NCI-H1436 treated with DMSO at 0.1 percent for 48 hours (cell line): ENCODE results near the gene RBL1.
"Not testable (repeated sequence)": the region's sequence is repeated elsewhere in the genome, so short reads cannot be mapped to it uniquely, and the experiment has no call there.

Experiments
- DNase-seq: peaks from one replicate; lab custom pipeline; 2025; lab: John Stamatoyannopoulos, UW

RBL1 gene

DNA sequence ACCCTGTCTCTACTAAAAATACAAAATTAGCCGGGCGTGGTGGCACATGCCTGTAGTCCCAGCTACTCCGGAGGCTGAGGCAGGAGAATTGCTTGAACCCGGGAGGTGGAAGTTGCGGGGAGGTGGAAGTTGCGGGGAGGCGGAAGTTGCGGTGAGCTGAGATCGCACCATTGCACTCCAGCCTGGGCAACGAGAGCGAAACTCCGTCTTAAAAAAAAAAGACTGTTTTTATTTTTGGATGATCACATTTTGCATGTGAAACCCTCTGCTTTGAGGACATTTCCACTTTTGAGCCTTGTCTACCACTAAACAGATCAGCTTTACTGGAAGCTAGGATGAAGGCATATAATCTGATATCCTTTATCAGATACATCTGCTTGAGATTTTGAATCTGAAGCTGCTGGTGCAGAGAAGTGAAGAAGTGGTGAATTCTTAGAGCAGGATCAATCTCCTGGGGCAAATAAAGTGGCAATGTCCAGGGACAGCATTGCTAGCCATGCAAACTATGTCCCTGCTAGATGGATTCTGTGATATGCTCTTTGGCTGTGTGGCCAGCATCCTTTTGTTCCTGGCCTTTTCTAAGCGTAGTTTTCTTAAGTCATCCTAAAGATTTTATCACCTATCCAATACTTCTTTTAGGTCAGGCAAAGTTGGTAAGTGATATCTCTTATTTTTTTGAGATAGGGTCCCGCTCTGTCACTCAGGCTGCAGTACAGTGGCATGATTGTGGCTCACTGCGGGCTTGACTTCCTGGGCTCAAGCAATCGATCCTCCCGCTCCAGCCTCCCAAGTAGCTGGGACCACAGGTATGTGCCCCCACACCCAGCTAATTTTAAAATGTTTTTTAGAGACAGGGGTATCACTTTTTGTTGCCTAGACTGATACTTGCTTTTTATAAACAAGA is 23.3 kb downstream of the RBL1 start:
- DNase-seq: no peak

GRCh38 chr20:37071481-37071911 is 24.3 kb downstream of the RBL1 start:
- no peak for DNase-seq

- DNase-seq: not testable (repeated sequence)
These were observed 26.2 kb downstream of the RBL1 start for GRCh38 chr20:37069563-37069962.

DNA sequence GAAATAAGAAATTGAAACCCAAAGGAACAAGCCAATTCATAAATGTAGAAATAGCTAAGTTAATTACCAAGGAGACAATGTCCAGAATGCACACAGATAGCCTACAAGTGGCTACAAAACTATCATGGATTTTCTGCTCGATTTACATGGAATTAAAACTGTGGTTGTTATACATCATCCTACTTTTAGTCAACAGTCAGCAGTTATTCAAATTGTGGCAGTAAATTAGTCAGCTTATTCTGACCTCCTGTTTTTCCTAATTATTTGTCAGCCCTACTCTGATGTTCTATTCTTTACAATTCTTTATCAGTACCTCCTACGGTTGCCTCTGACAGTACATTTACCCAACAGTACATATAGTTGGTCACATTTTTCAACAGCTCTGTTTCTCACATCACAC is 29.6 kb downstream of the RBL1 start:
- DNase-seq: no peak

- DNase-seq: no peak
These were observed 40.5 kb downstream of the RBL1 start for GRCh38 chr20:37055276-37055675.

DNA sequence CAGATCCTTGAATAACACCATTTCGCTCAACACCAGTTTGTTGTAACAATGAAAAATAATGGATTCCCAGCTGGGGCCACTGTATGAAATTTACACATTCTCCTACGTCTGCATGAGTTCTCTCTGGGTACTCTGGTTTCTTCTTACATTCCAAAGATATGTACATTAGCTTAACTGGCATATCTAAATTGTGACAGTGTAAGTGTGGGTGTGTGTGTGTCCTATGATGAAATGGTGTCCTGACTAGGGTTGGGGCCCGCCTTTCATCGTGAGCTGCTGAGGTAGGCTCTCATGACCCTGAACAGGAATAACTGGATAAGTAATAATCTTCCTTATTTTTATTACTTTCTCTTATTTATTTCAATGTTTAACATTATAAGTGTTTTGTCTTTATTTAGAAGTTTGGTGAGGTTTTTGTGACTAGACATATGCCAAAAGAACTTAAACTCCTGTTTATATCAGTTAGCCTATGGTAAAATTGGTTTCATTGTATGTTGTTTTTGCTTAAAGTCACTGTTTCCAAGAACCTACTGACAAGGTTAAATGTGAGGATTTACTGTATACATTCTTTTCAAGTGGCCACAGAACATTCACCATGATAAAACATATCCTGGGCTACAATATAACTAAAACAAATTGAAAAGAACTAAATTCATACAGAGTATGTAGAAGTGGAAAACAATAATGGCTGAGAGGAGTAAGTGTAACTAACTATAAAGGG is 42.4 kb downstream of the RBL1 start:
- no peak for DNase-seq

GRCh38 chr20:37042986-37043972 is 52.5 kb downstream of the RBL1 start:
- DNase-seq: no peak

DNA sequence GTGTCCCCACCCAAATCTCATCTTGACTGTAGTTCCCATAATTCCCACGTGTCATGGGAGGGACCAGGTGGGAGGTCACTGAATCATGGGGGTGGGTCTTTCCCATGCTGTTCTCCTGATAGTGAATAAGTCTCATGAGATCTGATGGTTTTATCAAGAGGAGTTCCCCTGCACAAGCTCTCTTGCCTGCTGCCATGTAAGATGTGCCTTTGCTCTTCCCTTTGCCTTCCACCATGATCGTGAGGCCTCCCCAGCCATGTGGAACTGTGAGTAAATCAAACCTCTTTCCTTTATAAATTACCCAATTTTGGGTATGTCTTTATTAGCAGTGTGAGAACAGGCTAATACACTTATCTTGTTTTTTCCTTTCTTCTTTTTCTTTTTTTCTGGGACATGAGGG is 56.4 kb downstream of the RBL1 start:
- not testable (repeated sequence) for DNase-seq

DNA sequence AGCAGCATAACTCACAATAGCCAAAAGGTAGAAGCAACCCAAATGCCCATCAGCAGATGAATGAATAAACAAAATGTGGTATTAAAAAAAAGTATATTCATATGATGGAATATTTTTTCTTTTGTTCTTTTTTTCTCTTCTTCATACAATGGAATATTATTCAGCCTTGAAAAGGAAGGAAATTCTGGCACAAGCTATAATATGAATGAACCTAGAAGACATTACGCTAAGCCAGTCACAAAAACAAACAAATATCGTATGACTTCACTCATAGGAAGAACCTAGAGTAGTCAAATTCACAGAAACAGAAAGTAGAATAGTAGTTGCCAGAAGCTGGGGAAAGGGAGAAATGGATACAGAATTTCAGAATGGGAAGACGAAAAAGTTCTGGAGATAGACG is 63.7 kb downstream of the RBL1 start:
- no peak for DNase-seq

DNA sequence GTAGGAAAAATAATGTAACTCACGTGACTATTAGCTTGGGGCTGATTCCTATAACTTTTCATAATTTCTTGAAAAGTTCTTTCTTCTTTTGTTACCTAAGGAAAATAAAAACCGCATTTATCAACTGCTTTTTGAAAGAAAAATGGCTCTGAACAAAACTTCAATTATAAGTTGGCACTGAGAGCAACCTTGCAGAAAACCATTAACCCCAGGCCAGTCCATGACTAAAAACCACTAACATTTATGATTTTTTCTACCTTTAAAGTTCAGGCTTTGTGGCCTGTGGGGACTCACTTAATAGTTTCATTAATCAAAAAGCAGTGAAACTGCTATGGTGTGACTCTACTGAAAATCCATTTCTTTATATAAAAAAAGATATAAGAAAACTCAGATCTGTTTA is 75.2 kb downstream of the RBL1 start:
- no peak for DNase-seq

- not testable (repeated sequence) for DNase-seq
These were observed 83.2 kb downstream of the RBL1 start for GRCh38 chr20:37012631-37013030.

DNA sequence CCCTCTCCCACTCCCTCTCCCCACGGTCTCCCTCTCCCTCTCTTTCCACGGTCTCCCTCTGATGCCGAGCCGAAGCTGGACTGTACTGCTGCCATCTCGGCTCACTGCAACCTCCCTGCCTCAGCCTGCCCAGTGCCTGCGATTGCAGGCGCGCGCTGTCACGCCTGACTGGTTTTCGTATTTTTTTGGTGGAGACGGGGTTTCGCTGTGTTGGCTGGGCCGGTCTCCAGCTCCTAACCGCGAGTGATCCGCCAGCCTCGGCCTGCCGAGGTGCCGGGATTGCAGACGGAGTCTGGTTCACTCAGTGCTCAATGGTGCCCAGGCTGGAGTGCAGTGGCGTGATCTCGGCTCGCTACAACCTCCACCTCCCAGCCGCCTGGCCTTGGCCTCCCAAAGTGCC is 83.9 kb downstream of the RBL1 start:
- not testable (repeated sequence) for DNase-seq

- no peak for DNase-seq
These were observed 84.7 kb downstream of the RBL1 start for GRCh38 chr20:37011147-37011546.

DNA sequence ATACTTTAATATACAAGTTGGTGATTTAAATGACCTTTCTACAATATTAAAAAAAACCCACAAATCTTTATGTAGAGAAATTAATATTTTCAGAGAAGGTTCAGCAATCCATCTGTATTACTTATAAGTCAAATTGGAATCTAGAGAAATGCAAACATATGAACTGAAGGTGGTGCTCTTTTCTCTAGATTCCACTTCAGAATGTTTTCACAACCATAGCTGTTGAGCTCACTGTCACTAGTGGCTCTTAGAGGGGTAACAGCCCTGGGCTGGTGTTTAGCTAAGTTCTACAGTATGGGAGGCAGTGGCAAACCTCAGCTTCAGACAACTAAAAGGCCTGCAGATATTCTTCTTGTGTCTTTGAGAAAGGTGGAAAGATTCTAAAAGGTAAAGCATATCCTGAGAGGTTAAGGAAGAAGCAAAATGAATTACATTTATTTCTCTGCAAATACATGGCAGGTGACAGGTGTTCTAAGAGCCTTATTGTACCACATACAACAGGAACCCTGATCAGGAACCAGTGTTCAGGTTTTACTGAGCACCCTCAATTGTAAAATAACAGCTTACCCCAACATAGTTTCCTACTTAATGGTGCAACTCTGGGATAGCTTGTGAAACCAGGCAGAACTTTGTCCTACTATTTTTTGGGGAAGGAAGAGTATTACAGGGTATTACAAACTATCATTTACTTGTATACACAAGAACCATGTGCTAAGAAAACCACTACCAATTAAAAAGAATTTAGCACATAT is 87.7 kb downstream of the RBL1 start:
- no peak for DNase-seq

DNA sequence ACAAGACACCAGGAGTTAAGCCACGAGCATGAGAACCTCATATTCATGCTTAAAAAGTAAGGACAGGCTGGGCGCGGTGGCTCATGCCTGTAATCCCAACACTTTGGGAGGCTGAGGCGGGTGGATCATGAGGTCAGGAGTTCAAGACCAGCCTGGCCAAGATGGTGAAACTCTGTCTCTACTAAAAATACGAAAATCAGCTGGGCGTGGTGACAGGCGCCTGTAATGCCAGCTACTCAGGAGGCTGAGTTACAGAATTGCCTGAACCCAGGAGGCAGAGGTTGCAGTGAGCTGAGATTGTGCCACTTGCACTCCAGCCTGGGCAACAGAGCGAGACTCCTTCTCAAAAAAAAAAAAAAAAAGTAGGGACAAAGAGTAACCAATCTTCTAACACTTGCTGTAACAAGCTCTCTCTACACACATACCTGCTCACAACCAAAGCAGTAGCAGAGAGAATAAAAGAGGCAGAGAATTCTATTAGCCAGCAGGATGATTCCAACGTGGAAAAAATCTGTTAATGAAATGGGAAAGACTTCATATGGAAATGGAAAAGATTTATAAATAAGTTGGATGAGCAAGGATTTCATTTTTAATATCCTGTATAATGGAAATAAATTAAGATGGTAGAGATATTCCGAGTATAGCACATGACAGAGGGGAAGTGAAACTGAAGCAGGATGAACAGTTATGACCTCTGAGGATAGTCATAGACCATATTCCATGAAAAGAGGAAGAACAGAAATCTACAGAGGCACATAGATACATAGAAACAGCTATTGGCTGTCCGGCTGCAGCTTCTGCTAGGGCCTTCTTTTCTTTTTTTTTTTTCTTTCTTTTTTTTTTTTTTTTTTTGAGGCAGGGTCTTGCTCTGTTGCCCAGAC is 90.5 kb downstream of the RBL1 start:
- DNase-seq: not testable (repeated sequence)

GRCh38 chr20:37001634-37002033 is 94.2 kb downstream of the RBL1 start:
- DNase-seq: not testable (repeated sequence)

DNA sequence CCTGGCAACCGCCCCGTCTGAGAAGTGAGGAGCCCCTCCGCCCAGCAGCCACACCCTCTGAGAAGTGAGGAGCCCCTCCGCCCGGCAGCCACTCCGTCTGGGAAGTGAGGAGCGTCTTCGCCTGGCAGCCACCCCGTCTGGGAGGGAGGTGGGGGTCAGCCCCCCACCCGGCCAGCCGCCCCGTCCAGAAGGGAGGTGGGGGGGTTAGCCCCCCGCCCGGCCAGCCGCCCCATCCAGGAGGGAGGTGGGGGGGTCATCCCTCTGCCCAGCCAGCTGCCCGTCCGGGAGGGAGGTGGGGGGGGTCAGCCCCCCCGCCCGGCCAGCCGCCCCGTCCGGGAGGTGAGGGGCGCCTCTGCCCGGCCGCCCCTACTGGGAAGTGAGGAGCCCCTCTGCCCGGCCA is 95.6 kb downstream of the RBL1 start:
- DNase-seq: not testable (repeated sequence)

DNA sequence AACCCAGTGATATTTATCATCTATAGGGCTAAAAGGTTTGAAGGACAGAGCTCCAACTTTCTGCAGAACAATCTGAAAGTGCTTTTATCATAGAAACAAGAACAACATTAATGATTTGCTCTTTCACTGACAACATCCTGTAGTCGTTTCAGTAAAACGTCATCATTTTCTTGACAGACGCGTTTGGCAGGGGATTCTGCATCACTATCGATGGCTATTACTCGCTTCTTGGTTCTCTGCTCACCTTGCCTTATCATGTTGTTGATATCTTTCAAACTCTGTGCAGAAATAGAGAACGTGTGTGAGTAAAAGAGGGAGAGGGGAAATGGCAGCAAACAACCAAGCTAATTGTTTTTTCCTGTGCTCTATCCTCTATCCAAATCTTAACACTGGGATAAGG is 97.1 kb downstream of the RBL1 start:
- no peak for DNase-seq

GRCh38 chr20:36997121-36997520 is 98.7 kb downstream of the RBL1 start:
- no peak for DNase-seq

DNA sequence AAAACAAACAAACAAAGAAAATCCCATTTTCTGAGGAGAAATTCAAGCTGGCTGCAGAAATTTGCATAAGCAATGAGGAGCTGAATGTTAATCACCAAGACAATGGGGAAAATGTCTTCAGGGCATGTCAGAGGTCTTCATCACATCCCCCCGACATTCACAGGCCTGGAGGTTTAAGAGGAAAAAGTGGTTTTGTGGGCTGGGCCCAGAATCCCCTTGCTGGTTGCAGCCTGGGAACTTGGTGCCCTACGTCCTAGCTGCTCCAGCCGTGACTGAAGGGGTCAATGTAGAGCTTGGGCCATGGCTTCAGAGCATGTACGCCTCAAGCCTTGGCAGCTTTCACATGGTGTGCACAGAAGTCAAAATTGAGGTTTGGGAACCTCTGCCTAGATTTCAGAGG is 101.6 kb downstream of the RBL1 start:
- not testable (repeated sequence) for DNase-seq
